Neural progenitor cell (in vitro differentiated cells): ENCODE data around the gene CD101. TPM values are rescaled to one million over a fixed set of nuclear protein-coding genes. Genes with fewer than 3 reads are reported as not detected.
"Not testable (repeated sequence)": the region's sequence is repeated elsewhere in the genome, so short reads cannot be mapped to it uniquely, and the experiment has no call there.

Experiments
- DNase-seq: peaks from one replicate; pipeline ENCODE4 v3.0.0-alpha.2; 2016; ENCODE audit warnings: low spot score
- H2AFZ ChIP-seq: fragments of 200-600 bp; sonication (generic); replicated peaks from 2 replicates; pipeline ENCODE4 v1.6.1; 2016; ENCODE audit warnings: antibody characterized with exemption
- H3F3A ChIP-seq: fragments of 200-600 bp; sonication (generic); 2 replicates; pipeline ENCODE4 v1.6.1; 2016; ENCODE audit warnings: antibody characterized with exemption, low read depth
- H3K27ac ChIP-seq: fragments of 200-600 bp; sonication (generic); 2 replicates; pipeline ENCODE4 v1.5.1; 2016; ENCODE audit warnings: mild to moderate bottlenecking
- H3K27me3 ChIP-seq: fragments of 200-600 bp; sonication (generic); 2 replicates; pipeline ENCODE4 v1.6.1; 2016; ENCODE audit warnings: mild to moderate bottlenecking, moderate library complexity
- H3K36me3 ChIP-seq: fragments of 200-600 bp; sonication (generic); 2 replicates; pipeline ENCODE4 v1.5.1; 2016
- H3K4me1 ChIP-seq: fragments of 200-600 bp; sonication (generic); 2 replicates; pipeline ENCODE4 v1.6.1; 2016; ENCODE audit warnings: mixed run types
- H3K4me2 ChIP-seq: fragments of 200-600 bp; sonication (generic); 2 replicates; pipeline ENCODE4 v1.6.1; 2016
- H3K4me3 ChIP-seq: fragments of 200-600 bp; sonication (generic); 2 replicates; pipeline ENCODE4 v1.5.1; 2016
- H3K79me2 ChIP-seq: fragments of 200-600 bp; sonication (generic); 2 replicates; pipeline ENCODE4 v1.6.1; 2016; ENCODE audit warnings: low read depth
- H3K9ac ChIP-seq: fragments of 200-600 bp; sonication (generic); 2 replicates; pipeline ENCODE4 v1.6.1; 2016
- H3K9me3 ChIP-seq: fragments of 200-600 bp; sonication (generic); 2 replicates; pipeline ENCODE4 v1.5.1; 2016; ENCODE audit warnings: low read depth
- H4K20me1 ChIP-seq: fragments of 200-600 bp; sonication (generic); 2 replicates; pipeline ENCODE4 v1.6.1; 2016; ENCODE audit warnings: low read depth
- H3K27ac Mint-ChIP-seq: 3 replicates; pipeline ENCODE4 v1.8.0; 2021; ENCODE audit warnings: mixed read lengths
- H3K27me3 Mint-ChIP-seq: 2 replicates; pipeline ENCODE4 v1.8.0; 2022; ENCODE audit warnings: low read depth, mild to moderate bottlenecking, inconsistent platforms, moderate library complexity, mixed read lengths; ENCODE audit not compliant: insufficient read depth
- H3K36me3 Mint-ChIP-seq: 3 replicates; pipeline ENCODE4 v1.8.0; 2021; ENCODE audit warnings: mixed read lengths
- H3K4me1 Mint-ChIP-seq: 3 replicates; pipeline ENCODE4 v1.8.0; 2021; ENCODE audit warnings: mixed read lengths
- H3K4me3 Mint-ChIP-seq: 3 replicates; pipeline ENCODE4 v1.8.0; 2021; ENCODE audit warnings: mild to moderate bottlenecking, moderate library complexity, mixed read lengths
- H3K9me3 Mint-ChIP-seq: 3 replicates; pipeline ENCODE4 v1.8.0; 2020; ENCODE audit warnings: mixed read lengths
- EZH2 ChIP-seq: fragments of 200-600 bp; sonication (generic); IDR thresholded peaks from 2 replicates; pipeline ENCODE4 v1.6.1; 2017; ENCODE audit warnings: antibody characterized with exemption, mild to moderate bottlenecking, moderate library complexity
- EZH2phosphoT487 ChIP-seq: fragments of 200-600 bp; sonication (generic); IDR thresholded peaks from 2 replicates; pipeline ENCODE4 v1.6.1; 2017; ENCODE audit warnings: antibody characterized with exemption
- total RNA-seq: library from RNA; depleted of rRNA; stranded (reverse); fragments of >200 nt; gene quantifications from 2 replicates; pipeline ENCODE4 v1.2.3, GENCODE V29; 2015; ENCODE audit warnings: low replicate concordance
- TF ChIP-seq, protein P1 (sequence below): fragments of 200-600 bp; sonication (generic); IDR thresholded peaks from 2 replicates; pipeline ENCODE4 v1.5.1; 2017; ENCODE audit warnings: antibody characterized with exemption, mild to moderate bottlenecking

The CD101 gene
- total RNA-seq, 1 donor from 2014 or later: 0.41 TPM

- peak overlapping the region; percentile 67 for H3K27ac ChIP-seq
- no peaks in the 10 kb centered on the region for H3K79me2 ChIP-seq
- peaks cover 15% of the 10 kb centered on the region for H3K36me3 ChIP-seq
- H3F3A ChIP-seq: no peaks in the 10 kb centered on the region
- peaks cover 17% of the 10 kb centered on the region for H3K4me1 ChIP-seq
- Mint-ChIP-seq H3K9me3 (peaks cover 22% of the 10 kb centered on the region), H3K4me1 (peaks cover 19% of the 10 kb centered on the region), H3K27me3 (no peaks in the 10 kb centered on the region), H3K36me3 (peaks cover 51% of the 10 kb centered on the region), H3K4me3 (no peak overlapping the region), H3K27ac (no peak overlapping the region)
- H3K27me3 ChIP-seq: no peaks in the 10 kb centered on the region
- peak overlapping the region; percentile 46 for H3K4me2 ChIP-seq
- H3K9ac ChIP-seq: no peak overlapping the region
- H3K9me3 ChIP-seq: no peaks in the 10 kb centered on the region
- TF ChIP-seq EZH2phosphoT487: no peak
- TF ChIP-seq, protein P1, sequence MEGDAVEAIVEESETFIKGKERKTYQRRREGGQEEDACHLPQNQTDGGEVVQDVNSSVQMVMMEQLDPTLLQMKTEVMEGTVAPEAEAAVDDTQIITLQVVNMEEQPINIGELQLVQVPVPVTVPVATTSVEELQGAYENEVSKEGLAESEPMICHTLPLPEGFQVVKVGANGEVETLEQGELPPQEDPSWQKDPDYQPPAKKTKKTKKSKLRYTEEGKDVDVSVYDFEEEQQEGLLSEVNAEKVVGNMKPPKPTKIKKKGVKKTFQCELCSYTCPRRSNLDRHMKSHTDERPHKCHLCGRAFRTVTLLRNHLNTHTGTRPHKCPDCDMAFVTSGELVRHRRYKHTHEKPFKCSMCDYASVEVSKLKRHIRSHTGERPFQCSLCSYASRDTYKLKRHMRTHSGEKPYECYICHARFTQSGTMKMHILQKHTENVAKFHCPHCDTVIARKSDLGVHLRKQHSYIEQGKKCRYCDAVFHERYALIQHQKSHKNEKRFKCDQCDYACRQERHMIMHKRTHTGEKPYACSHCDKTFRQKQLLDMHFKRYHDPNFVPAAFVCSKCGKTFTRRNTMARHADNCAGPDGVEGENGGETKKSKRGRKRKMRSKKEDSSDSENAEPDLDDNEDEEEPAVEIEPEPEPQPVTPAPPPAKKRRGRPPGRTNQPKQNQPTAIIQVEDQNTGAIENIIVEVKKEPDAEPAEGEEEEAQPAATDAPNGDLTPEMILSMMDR: no peak
- no peak for TF ChIP-seq EZH2
- no peak overlapping the region for H3K4me3 ChIP-seq
- H2AFZ ChIP-seq: no peak overlapping the region
- peak; percentile 17 for DNase-seq
- peaks cover 10% of the 10 kb centered on the region for H4K20me1 ChIP-seq
Measured at GRCh38 chr1:116971965-116972673, 29.4 kb upstream of the CD101 start.

- Mint-ChIP-seq H3K36me3 (peaks cover 50% of the 10 kb centered on the region), H3K4me3 (no peak overlapping the region), H3K9me3 (peaks cover 26% of the 10 kb centered on the region), H3K27ac (no peak overlapping the region), H3K27me3 (no peaks in the 10 kb centered on the region), H3K4me1 (peaks cover 19% of the 10 kb centered on the region)
- no peaks in the 10 kb centered on the region for H3K79me2 ChIP-seq
- no peaks in the 10 kb centered on the region for H3K27me3 ChIP-seq
- peaks cover 10% of the 10 kb centered on the region for H4K20me1 ChIP-seq
- H3K4me3 ChIP-seq: no peak overlapping the region
- TF ChIP-seq, protein P1: no peak
- TF ChIP-seq EZH2phosphoT487: no peak
- no peak for TF ChIP-seq EZH2
- H2AFZ ChIP-seq: no peak overlapping the region
- H3K4me2 ChIP-seq: no peak overlapping the region
- H3K9me3 ChIP-seq: no peaks in the 10 kb centered on the region
- H3K27ac ChIP-seq: no peak overlapping the region
- no peaks in the 10 kb centered on the region for H3F3A ChIP-seq
- no peak overlapping the region for H3K9ac ChIP-seq
- H3K36me3 ChIP-seq: peaks cover 15% of the 10 kb centered on the region
- DNase-seq: no peak
- H3K4me1 ChIP-seq: peaks cover 17% of the 10 kb centered on the region
Measured at GRCh38 chr1:116972674-116973030, 28.9 kb upstream of the CD101 start.

GRCh38 chr1:116980309-116980708, 21.3 kb upstream of the CD101 start:
- H3K4me2 ChIP-seq, H3K9me3 ChIP-seq, H3K27me3 ChIP-seq, H3K9ac ChIP-seq, H3K4me1 Mint-ChIP-seq, H3K4me1 ChIP-seq, H3K36me3 ChIP-seq, H3K27me3 Mint-ChIP-seq, H4K20me1 ChIP-seq, H3K27ac ChIP-seq, H3K4me3 Mint-ChIP-seq, H3K4me3 ChIP-seq, H3F3A ChIP-seq, DNase-seq, H2AFZ ChIP-seq, H3K27ac Mint-ChIP-seq, H3K79me2 ChIP-seq: not testable (repeated sequence)
- H3K9me3 Mint-ChIP-seq: peaks cover 20% of the 10 kb centered on the region
- H3K36me3 Mint-ChIP-seq: peaks cover 38% of the 10 kb centered on the region

DNA sequence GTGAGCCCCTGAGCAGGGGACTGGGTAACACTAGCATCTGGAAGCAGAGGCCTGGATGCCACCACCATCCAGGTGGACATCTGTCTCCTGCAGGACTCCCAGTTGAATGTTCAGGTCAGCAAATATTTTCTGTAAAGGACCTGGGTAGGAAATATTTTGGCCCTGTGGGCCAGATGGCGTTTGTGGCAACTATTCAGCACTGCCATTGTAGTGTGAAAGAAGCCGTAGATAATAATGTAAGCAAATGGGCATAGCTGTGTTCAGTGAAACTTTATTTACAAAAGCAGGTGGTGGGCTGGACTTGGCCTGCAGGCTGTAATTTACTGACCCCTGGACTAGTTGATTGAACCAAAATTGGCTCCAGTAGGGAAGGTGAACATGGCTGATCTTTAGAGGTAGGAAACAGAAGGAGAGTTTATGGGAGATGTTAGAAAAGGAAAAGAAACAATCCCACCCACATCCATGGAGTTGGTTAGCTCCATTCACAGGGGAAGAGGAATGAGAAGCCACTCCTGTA, 20.0 kb upstream of the CD101 start:
- Histone ChIP-seq H3K4me1 (no peaks in the 10 kb centered on the region), H3K9me3 (no peaks in the 10 kb centered on the region), H2AFZ (no peak overlapping the region), H3K36me3 (no peaks in the 10 kb centered on the region), H3F3A (no peaks in the 10 kb centered on the region), H3K4me3 (no peak overlapping the region), H3K27ac (no peak overlapping the region), H3K27me3 (no peaks in the 10 kb centered on the region), H3K9ac (no peak overlapping the region), H4K20me1 (no peaks in the 10 kb centered on the region), H3K4me2 (no peak overlapping the region), H3K79me2 (no peaks in the 10 kb centered on the region)
- Mint-ChIP-seq H3K27me3 (peaks cover 2% of the 10 kb centered on the region), H3K9me3 (peaks cover 11% of the 10 kb centered on the region), H3K4me3 (no peak overlapping the region), H3K4me1 (no peaks in the 10 kb centered on the region), H3K27ac (no peak overlapping the region), H3K36me3 (peaks cover 25% of the 10 kb centered on the region)
- DNase-seq: no peak
- TF ChIP-seq, protein P1: no peak
- TF ChIP-seq EZH2: no peak
- TF ChIP-seq EZH2phosphoT487: no peak
